GM12891 (cell line): ENCODE measurements around the gene CCDC18.
"Not testable (repeated sequence)": the region's sequence is repeated elsewhere in the genome, so short reads cannot be mapped to it uniquely, and the experiment has no call there.

Experiments used
- DNase-seq: peaks from one replicate; pipeline ENCODE4 v3.0.0; 2011; ENCODE audit warnings: low spot score; ENCODE audit not compliant: insufficient read length
- FAIRE-seq: peaks from 2 replicates; lab custom pipeline; 2011; peaks lifted over from hg19 to GRCh38; lab: Jason Lieb, UNC
- PAX5 ChIP-seq: IDR thresholded peaks from 2 replicates; pipeline ENCODE4 v1.6.1; 2011; ENCODE audit warnings: low read length, moderate library complexity, mild to moderate bottlenecking; ENCODE audit not compliant: insufficient read depth, severe bottlenecking
- POLR2A ChIP-seq: IDR thresholded peaks from 2 replicates; pipeline ENCODE4 v1.6.1; 2011; ENCODE audit warnings: low read depth, low read length, control low read depth
- POLR2AphosphoS5 ChIP-seq: IDR thresholded peaks from 2 replicates; pipeline ENCODE4 v1.6.1; 2011; ENCODE audit warnings: low read depth, low read length, control low read depth
- POU2F2 ChIP-seq: IDR thresholded peaks from 2 replicates; pipeline ENCODE4 v1.6.1; 2011; ENCODE audit warnings: low read depth, mild to moderate bottlenecking, control low read depth, low read length, moderate library complexity
- SPI1 ChIP-seq: IDR thresholded peaks from 2 replicates; pipeline ENCODE4 v1.6.1; 2011; ENCODE audit warnings: low read depth, low read length, control low read depth
- TAF1 ChIP-seq: IDR thresholded peaks from 2 replicates; pipeline ENCODE4 v1.6.1; 2011; ENCODE audit warnings: low read depth, low read length, control low read depth

CCDC18 gene

DNA sequence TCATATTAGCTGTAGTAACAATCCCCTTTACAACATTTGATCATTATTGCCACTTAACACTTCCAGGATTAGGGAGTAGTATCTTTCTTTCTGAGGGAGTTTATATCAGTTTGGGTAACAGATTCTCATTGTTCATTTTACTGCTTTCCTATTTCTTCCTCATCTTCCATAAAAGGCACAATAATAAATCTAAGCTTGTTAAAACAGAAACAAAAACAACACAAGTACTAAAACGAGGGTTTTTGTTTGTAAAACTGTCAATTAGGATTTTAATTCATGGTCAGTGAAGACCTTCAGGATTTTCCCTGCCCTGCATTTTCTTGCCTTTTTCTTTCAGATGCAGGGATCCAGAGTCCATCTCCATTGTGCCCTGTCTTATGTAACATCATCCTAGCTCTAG is 29.8 kb upstream of the CCDC18 start:
- DNase-seq: no peak
- TF ChIP-seq POU2F2: no peak
- TF ChIP-seq POLR2AphosphoS5: peak; percentile 41; the same call in 1 of the 2 replicates
- FAIRE-seq: no peak

DNA sequence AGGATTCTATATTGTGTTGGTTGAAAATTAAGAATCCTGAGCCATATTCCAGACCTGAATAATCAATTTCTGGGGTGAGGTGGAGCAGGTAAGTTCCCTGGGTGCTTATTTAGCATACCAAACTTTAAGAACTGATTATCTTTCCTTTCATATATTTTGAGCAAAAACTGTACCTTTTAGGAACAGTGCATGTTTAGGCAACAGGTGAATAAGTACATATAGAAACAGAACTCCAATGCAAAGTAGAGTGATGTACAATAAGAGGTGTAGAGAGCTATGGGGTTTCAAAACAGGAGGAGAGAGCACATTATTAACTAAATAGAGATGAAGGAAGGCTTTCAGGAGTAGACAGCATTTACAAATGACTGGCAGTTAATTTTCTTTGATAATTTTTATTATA is 29.1 kb upstream of the CCDC18 start:
- DNase-seq (no peak), FAIRE-seq (no peak)
- TF ChIP-seq TAF1 (no peak), PAX5 (no peak), POLR2A (no peak), POU2F2 (no peak), SPI1 (no peak), POLR2AphosphoS5 (no peak)

DNA sequence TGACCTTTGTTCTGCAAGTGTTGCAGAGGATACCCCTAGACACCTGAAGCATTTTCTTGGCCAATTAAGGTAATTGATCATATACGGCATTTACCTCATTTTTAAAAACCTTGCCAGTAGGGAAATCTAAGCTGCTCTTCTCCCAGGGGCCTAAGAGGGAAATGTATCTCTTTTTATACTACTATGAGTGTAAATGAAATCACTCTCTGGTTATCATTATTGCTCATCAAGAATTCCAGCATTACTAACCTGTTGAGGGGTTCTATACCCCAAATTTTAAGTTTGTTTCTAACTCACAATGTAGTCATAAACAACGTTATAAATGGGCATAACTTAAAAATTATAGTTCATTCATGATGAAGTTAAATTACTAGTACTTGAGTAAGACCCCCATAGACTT is 27.7 kb upstream of the CCDC18 start:
- TF ChIP-seq TAF1 (no peak), POLR2A (no peak), POU2F2 (no peak), PAX5 (no peak), SPI1 (no peak), POLR2AphosphoS5 (no peak)
- no peak for DNase-seq
- no peak for FAIRE-seq

DNA sequence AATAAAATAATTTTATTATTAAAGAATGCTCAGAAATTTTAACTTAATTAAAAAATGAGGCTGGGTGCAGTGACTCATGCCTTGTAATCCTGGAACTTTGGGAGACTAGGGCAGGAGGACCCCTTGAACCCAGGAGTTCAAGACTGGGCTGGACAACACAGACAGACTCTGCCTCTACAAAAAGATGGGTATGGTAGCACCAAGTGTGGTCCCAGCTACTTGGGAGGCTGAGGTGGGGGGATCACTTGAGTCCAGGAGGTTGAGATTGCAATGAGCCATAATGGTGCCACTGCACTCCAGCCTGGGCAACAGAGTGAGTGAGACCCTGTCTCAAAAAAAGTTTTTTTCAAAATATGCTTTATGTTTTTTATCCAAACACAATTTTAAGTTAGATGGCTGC is 25.6 kb upstream of the CCDC18 start:
- TF ChIP-seq SPI1: no peak
- TF ChIP-seq TAF1: no peak
- TF ChIP-seq PAX5: no peak
- TF ChIP-seq POU2F2: no peak
- TF ChIP-seq POLR2A: no peak
- TF ChIP-seq POLR2AphosphoS5: no peak
- FAIRE-seq (no peak), DNase-seq (no peak)

- TF ChIP-seq PAX5: no peak
- TF ChIP-seq SPI1: no peak
- TF ChIP-seq TAF1: no peak
- FAIRE-seq: no peak
- no peak for DNase-seq
Measured at GRCh38 chr1:93155335-93155734, 25.2 kb upstream of the CCDC18 start.

GRCh38 chr1:93159337-93159736 is 21.2 kb upstream of the CCDC18 start:
- FAIRE-seq: no peak
- no peak for TF ChIP-seq PAX5
- TF ChIP-seq POLR2A: no peak
- TF ChIP-seq SPI1: no peak
- TF ChIP-seq POU2F2: no peak
- TF ChIP-seq TAF1: no peak
- TF ChIP-seq POLR2AphosphoS5: no peak
- no peak for DNase-seq

GRCh38 chr1:93163314-93163713 is 17.2 kb upstream of the CCDC18 start:
- FAIRE-seq, DNase-seq: not testable (repeated sequence)

- TF ChIP-seq SPI1 (no peak), POLR2A (no peak), POU2F2 (no peak), POLR2AphosphoS5 (no peak), PAX5 (no peak), TAF1 (no peak)
- DNase-seq: no peak
- FAIRE-seq: no peak
Measured at GRCh38 chr1:93164816-93165215, 15.7 kb upstream of the CCDC18 start.

GRCh38 chr1:93165895-93166294 is 14.6 kb upstream of the CCDC18 start:
- DNase-seq, FAIRE-seq: not testable (repeated sequence)

DNA sequence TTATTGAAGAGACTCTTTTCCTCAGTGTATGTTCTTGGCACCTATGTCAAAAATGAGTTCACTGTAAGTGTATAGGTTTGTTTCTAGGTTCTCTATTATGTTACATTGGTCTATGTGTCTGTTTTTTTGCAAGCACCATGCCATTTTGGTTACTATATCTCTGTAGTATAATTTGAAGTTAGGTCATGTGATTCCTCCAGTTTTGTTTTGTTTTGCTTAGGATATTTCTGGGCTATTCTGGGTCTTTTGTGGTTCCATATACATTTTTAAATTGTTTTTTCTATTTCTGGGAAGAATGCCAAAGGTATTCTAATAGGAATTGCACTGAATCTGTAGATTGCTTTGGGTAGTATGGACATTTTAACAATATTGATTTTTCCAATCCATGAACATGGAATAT is 13.5 kb upstream of the CCDC18 start:
- DNase-seq (no peak), FAIRE-seq (no peak)
- TF ChIP-seq SPI1: no peak
- TF ChIP-seq POLR2A: no peak
- no peak for TF ChIP-seq TAF1
- TF ChIP-seq POU2F2: no peak
- no peak for TF ChIP-seq POLR2AphosphoS5
- TF ChIP-seq PAX5: no peak

DNA sequence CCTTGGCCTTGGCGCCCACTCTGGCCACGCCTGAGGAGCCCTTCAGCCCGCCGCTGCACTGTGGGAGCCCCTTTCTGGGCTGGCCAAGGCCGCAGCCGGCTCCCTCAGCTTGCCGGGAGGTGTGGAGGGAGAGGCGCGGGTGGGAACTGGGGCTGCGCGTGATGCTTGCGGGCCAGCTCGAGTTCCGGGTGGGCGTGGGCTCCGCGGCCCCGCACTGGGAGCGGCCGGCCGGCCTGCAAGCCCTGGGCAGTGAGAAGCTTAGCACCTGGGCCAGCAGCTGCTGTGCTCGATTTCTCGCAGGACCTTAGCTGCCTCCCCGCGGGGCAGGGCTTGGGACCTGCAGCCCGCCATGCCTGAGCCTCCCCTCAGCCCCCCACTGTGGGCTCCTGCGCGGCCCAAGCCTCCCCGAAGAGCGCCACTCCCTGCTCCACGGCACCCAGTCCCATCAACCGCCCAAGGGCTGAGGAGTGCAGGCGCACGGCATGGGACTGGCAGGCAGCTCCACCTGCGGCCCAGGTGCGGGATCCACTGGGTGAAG is 10.3 kb upstream of the CCDC18 start:
- not testable (repeated sequence) for DNase-seq, FAIRE-seq

- FAIRE-seq (no peak), DNase-seq (no peak)
- TF ChIP-seq POLR2AphosphoS5 (no peak), POLR2A (no peak), POU2F2 (no peak), PAX5 (no peak), TAF1 (no peak), SPI1 (no peak)
Measured at GRCh38 chr1:93171549-93172034, 8.9 kb upstream of the CCDC18 start.
